Fibroblast of lung (primary cell): ENCODE results near the gene HOXA11. TPM values are rescaled to one million over a fixed set of nuclear protein-coding genes. Genes with fewer than 3 reads are reported as not detected.

Source experiments
- DNase-seq, 2 donors: peaks; one replicate each; pipeline versions ENCODE4 v3.0.0 to v3.0.0-alpha.2; 2010; ENCODE audit warnings: low read depth in 2 of 2
- H2AFZ ChIP-seq: 2 replicates; pipeline ENCODE4 v1.5.1; 2012; ENCODE audit warnings: low read length, control low read depth, inconsistent platforms
- H3K27ac ChIP-seq: 2 replicates; pipeline ENCODE4 v1.5.1; 2011; ENCODE audit warnings: low read length, control low read depth; ENCODE audit not compliant: insufficient read depth
- H3K27me3 ChIP-seq: 2 replicates; pipeline ENCODE4 v1.5.1; 2011; ENCODE audit warnings: mild to moderate bottlenecking, low read length; ENCODE audit not compliant: control insufficient read depth, insufficient read depth
- H3K36me3 ChIP-seq: 2 replicates; pipeline ENCODE4 v1.5.1; 2011; ENCODE audit warnings: low read length; ENCODE audit not compliant: control insufficient read depth, insufficient read depth
- H3K4me1 ChIP-seq: 2 replicates; pipeline ENCODE4 v1.5.1; 2011; ENCODE audit warnings: low read length; ENCODE audit not compliant: control insufficient read depth, insufficient read depth; ENCODE audit errors: extremely low read depth
- H3K4me2 ChIP-seq: 2 replicates; pipeline ENCODE4 v1.5.1; 2011; ENCODE audit warnings: low read length, control low read depth; ENCODE audit not compliant: insufficient read depth; ENCODE audit errors: extremely low read depth
- H3K4me3 ChIP-seq, 4 experiments: fragments of 200-600 bp in 1 of 4; sonication (generic) in 1 of 4; replicated peaks in 1 of 4; 2 replicates each; pipeline ENCODE4 v1.5.1; 2011 to 2016; ENCODE audit warnings: low read length in 4 of 4, low read depth in 3 of 4, mild to moderate bottlenecking in 3 of 4, control low read depth in 2 of 4, inconsistent platforms in 1 of 4, mixed read lengths in 1 of 4; ENCODE audit not compliant: insufficient read depth in 1 of 4; ENCODE audit errors: control extremely low read depth in 1 of 4
- H3K79me2 ChIP-seq: 2 replicates; pipeline ENCODE4 v1.5.1; 2012; ENCODE audit warnings: mild to moderate bottlenecking, low read length, inconsistent platforms; ENCODE audit not compliant: control insufficient read depth, insufficient read depth
- H3K9ac ChIP-seq: 2 replicates; pipeline ENCODE4 v1.5.1; 2011; ENCODE audit warnings: mild to moderate bottlenecking, low read length, control low read depth; ENCODE audit not compliant: insufficient read depth
- H3K9me3 ChIP-seq: 2 replicates; pipeline ENCODE4 v1.5.1; 2012; ENCODE audit warnings: low read depth, low read length; ENCODE audit not compliant: control insufficient read depth, insufficient read depth
- H4K20me1 ChIP-seq: 2 replicates; pipeline ENCODE4 v1.5.1; 2011; ENCODE audit warnings: low read length; ENCODE audit not compliant: control insufficient read depth, insufficient read depth; ENCODE audit errors: extremely low read depth
- CTCF ChIP-seq, 2 donors: IDR thresholded peaks in 1 of 2; conservative IDR thresholded peaks in 1 of 2; 1 replicate in 1 of 2; 2 replicates in 1 of 2; pipeline ENCODE4 v1.5.1; 2011 to 2012; ENCODE audit warnings: low read length in 2 of 2, control low read depth in 1 of 2, inconsistent platforms in 1 of 2, low read depth in 1 of 2, mild to moderate bottlenecking in 1 of 2
- EZH2 ChIP-seq: IDR thresholded peaks from 2 replicates; pipeline ENCODE4 v1.5.1; 2012; ENCODE audit warnings: low read length, control low read depth, mild to moderate bottlenecking; ENCODE audit errors: missing control alignments
- polyA plus RNA-seq, 2 donors: library from polyadenylated mRNA; depleted of rRNA in 1 of 2; stranded (reverse) in 1 of 2; unstranded in 1 of 2; fragments of >200 nt; gene quantifications; 2 replicates each; pipeline ENCODE4 v1.2.1, GENCODE V29; 2011 to 2012; ENCODE audit warnings: missing spikeins in 1 of 2
- total RNA-seq: library from RNA; depleted of rRNA; stranded (reverse); fragments of >200 nt; gene quantifications from 2 replicates; pipeline ENCODE4 v1.2.1, GENCODE V29; 2014

Gene HOXA11
- total and polyA plus RNA-seq, 2 donors (not counting 1 experiment from before 2014, with no cell fraction given): 0.18 TPM; not detected in 1

GRCh38 chr7:27178366-27178765 is 6.7 kb downstream of the HOXA11 start:
- Histone ChIP-seq H2AFZ (no peak overlapping the region), H3K27ac (no peak overlapping the region), H3K36me3 (no peaks in the 10 kb centered on the region), H4K20me1 (no peaks in the 10 kb centered on the region), H3K79me2 (no peaks in the 10 kb centered on the region), H3K4me2 (no peak overlapping the region), H3K4me3 (no peak overlapping the region), H3K9me3 (no peaks in the 10 kb centered on the region), H3K27me3 (peaks cover 51% of the 10 kb centered on the region), H3K9ac (no peak overlapping the region), H3K4me1 (no peaks in the 10 kb centered on the region)
- no peak for TF ChIP-seq EZH2
- TF ChIP-seq CTCF (conservative IDR thresholded peaks at IDR 0.05 in 1 of 2, IDR thresholded peaks at IDR 0.05 in 1 of 2; ENCODE audit: low read depth in 1 of 2, low read length in 2 of 2): no peak
- no peak for DNase-seq

GRCh38 chr7:27177795-27178320 is 7.2 kb downstream of the HOXA11 start:
- Histone ChIP-seq H3K79me2 (no peaks in the 10 kb centered on the region), H2AFZ (no peak overlapping the region), H4K20me1 (no peaks in the 10 kb centered on the region), H3K27me3 (peaks cover 51% of the 10 kb centered on the region), H3K4me2 (no peak overlapping the region), H3K9me3 (no peaks in the 10 kb centered on the region), H3K27ac (no peak overlapping the region), H3K4me1 (no peaks in the 10 kb centered on the region), H3K9ac (no peak overlapping the region), H3K4me3 (no peak overlapping the region), H3K36me3 (no peaks in the 10 kb centered on the region)
- no peak for DNase-seq
- TF ChIP-seq EZH2 (no peak), CTCF (conservative IDR thresholded peaks at IDR 0.05 in 1 of 2, IDR thresholded peaks at IDR 0.05 in 1 of 2; ENCODE audit: low read depth in 1 of 2, low read length in 2 of 2) (no peak)

GRCh38 chr7:27176962-27177794 is 7.9 kb downstream of the HOXA11 start:
- no peak overlapping the region for H3K9ac ChIP-seq
- no peaks in the 10 kb centered on the region for H3K9me3 ChIP-seq
- DNase-seq: no peak
- no peaks in the 10 kb centered on the region for H4K20me1 ChIP-seq
- TF ChIP-seq EZH2: no peak
- TF ChIP-seq CTCF (conservative IDR thresholded peaks at IDR 0.05 in 1 of 2, IDR thresholded peaks at IDR 0.05 in 1 of 2; ENCODE audit: low read depth in 1 of 2, low read length in 2 of 2): no peak
- no peak overlapping the region for H3K4me2 ChIP-seq
- no peak overlapping the region for H2AFZ ChIP-seq
- no peaks in the 10 kb centered on the region for H3K36me3 ChIP-seq
- H3K4me1 ChIP-seq: no peaks in the 10 kb centered on the region
- H3K79me2 ChIP-seq: no peaks in the 10 kb centered on the region
- no peak overlapping the region for H3K4me3 ChIP-seq
- H3K27ac ChIP-seq: no peak overlapping the region
- peaks cover 51% of the 10 kb centered on the region for H3K27me3 ChIP-seq
